MCF 10A (cell line): Measurements from ENCODE around the gene SLC12A5. TPM values are rescaled to one million over a fixed set of nuclear protein-coding genes. Genes with fewer than 3 reads are reported as not detected.

ENCODE experiments used
- BruUV-seq: library from RNA; stranded (reverse); fragments of 400-500 nt; replicated peaks from 2 replicates; lab custom pipeline; 2021; lab: Mats Ljungman, UMichigan
- CTCF ChIA-PET: fragments of 300-600 bp; sonication (Branson Sonifier 250); formaldehyde crosslinking; extraction: SDS; loops from one replicate; lab custom pipeline; 2021; ENCODE audit warnings: antibody characterized with exemption, inconsistent platforms; lab: Yijun Ruan, JAX
- POLR2A ChIA-PET: fragments of 300-600, 350-650 bp; sonication (Branson Sonifier 250); formaldehyde crosslinking; extraction: SDS; loops from one replicate; lab custom pipeline; 2020; ENCODE audit warnings: antibody characterized with exemption, inconsistent platforms; lab: Yijun Ruan, JAX
- DNase-seq: peaks from one replicate; pipeline ENCODE4 v3.0.0-alpha.2; 2018; ENCODE audit not compliant: unreplicated experiment
- H3K27ac Mint-ChIP-seq: one replicate; pipeline ENCODE4 v1.8.0; 2022; ENCODE audit warnings: mild to moderate bottlenecking, low read depth, mixed read lengths; ENCODE audit not compliant: unreplicated experiment
- H3K27me3 Mint-ChIP-seq: one replicate; pipeline ENCODE4 v1.8.0; 2022; ENCODE audit warnings: mixed read lengths; ENCODE audit not compliant: insufficient read depth, unreplicated experiment
- H3K36me3 Mint-ChIP-seq: one replicate; pipeline ENCODE4 v1.8.0; 2022; ENCODE audit warnings: mild to moderate bottlenecking, moderate library complexity, mixed read lengths; ENCODE audit not compliant: insufficient read depth, unreplicated experiment
- H3K4me1 Mint-ChIP-seq: one replicate; pipeline ENCODE4 v1.8.0; 2022; ENCODE audit warnings: mixed read lengths; ENCODE audit not compliant: insufficient read depth, unreplicated experiment
- H3K4me3 Mint-ChIP-seq: one replicate; pipeline ENCODE4 v1.8.0; 2022; ENCODE audit warnings: mild to moderate bottlenecking, moderate library complexity, mixed read lengths; ENCODE audit not compliant: unreplicated experiment
- H3K9me3 Mint-ChIP-seq: one replicate; pipeline ENCODE4 v1.8.0; 2022; ENCODE audit warnings: mixed read lengths; ENCODE audit not compliant: unreplicated experiment
- CTCF ChIP-seq: fragments of 200-600 bp; IDR thresholded peaks from one replicate; pipeline ENCODE4 v1.8.0; 2022; ENCODE audit warnings: antibody characterized with exemption, mild to moderate bottlenecking; ENCODE audit not compliant: unreplicated experiment
- intact Hi-C: fragments of 100-400 bp; cut with micrococcal nuclease; formaldehyde crosslinking; loops from 2 replicates; pipeline ENCODE4 v1.14.1; 2022
- total RNA-seq: library from RNA; stranded (reverse); gene quantifications from 2 replicates; pipeline ENCODE4 v1.2.3, GENCODE V29; 2022

SLC12A5 gene
- total RNA-seq, 1 experiment from 2014 or later, result 0.75 TPM

- H3K4me3 Mint-ChIP-seq, result no peak overlapping the region
- H3K36me3 Mint-ChIP-seq, result no peaks in the 10 kb centered on the region
- CTCF ChIA-PET, result no interaction called here
- BruUV-seq, result no TSS peak
- TF ChIP-seq CTCF, result no peak
- no peaks in the 10 kb centered on the region for H3K9me3 Mint-ChIP-seq
- POLR2A ChIA-PET, result no interaction called here
- no peak overlapping the region for H3K27ac Mint-ChIP-seq
- intact Hi-C loops, result no loop called here
- H3K4me1 Mint-ChIP-seq, result no peaks in the 10 kb centered on the region
- no peak for DNase-seq
- peaks cover 53% of the 10 kb centered on the region for H3K27me3 Mint-ChIP-seq
Measured at GRCh38 chr20:46049815-46050214, 20.8 kb downstream of the SLC12A5 start.

DNA sequence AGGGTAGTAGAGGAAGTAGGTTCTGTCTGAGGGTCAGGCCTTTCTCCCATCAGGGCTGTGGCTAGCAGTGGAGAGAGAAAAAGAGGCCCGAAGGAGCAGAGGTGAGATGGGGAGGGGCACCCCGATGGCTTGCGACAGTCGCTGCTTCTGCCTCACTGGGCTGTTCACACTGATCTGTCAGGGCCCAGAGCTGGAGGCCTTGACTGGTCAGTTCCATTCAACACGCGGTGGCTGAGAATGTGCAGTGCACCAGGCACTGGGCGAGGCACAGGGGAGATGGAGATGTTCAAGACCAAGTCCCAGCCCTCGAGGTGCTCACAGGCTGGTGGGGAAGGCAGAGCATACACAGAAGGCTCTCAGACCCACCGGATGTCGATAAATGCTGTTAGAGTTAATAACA lies 21.4 kb downstream of the SLC12A5 start:
- Mint-ChIP-seq H3K4me1 (no peaks in the 10 kb centered on the region), H3K9me3 (no peaks in the 10 kb centered on the region), H3K27ac (no peak overlapping the region), H3K4me3 (no peak overlapping the region), H3K27me3 (peaks cover 57% of the 10 kb centered on the region), H3K36me3 (no peaks in the 10 kb centered on the region)
- no peak for TF ChIP-seq CTCF
- intact Hi-C loops, result no loop called here
- no peak for DNase-seq
- BruUV-seq, result no TSS peak
- ChIA-PET CTCF (no interaction called here), POLR2A (no interaction called here)

GRCh38 chr20:46050885-46051284 lies 21.9 kb downstream of the SLC12A5 start:
- no TSS peak for BruUV-seq
- ChIA-PET CTCF (no interaction called here), POLR2A (no interaction called here)
- DNase-seq, result no peak
- Mint-ChIP-seq H3K4me1 (no peaks in the 10 kb centered on the region), H3K4me3 (no peak overlapping the region), H3K36me3 (no peaks in the 10 kb centered on the region), H3K9me3 (no peaks in the 10 kb centered on the region), H3K27me3 (peaks cover 56% of the 10 kb centered on the region), H3K27ac (no peak overlapping the region)
- no peak for TF ChIP-seq CTCF
- intact Hi-C loops, result no loop called here

- intact Hi-C loops, result no loop called here
- Mint-ChIP-seq H3K9me3 (no peaks in the 10 kb centered on the region), H3K27ac (no peak overlapping the region), H3K36me3 (no peaks in the 10 kb centered on the region), H3K4me1 (no peaks in the 10 kb centered on the region), H3K27me3 (peaks cover 48% of the 10 kb centered on the region), H3K4me3 (no peak overlapping the region)
- ChIA-PET CTCF (interaction anchor here (0.6 to 1.0 kb wide), 2 partner anchors 65 to 80 kb away, joined by 4 to 5 read pairs; no protein-coding TSS in a partner anchor), POLR2A (no interaction called here)
- no TSS peak for BruUV-seq
- no peak for DNase-seq
- no peak for TF ChIP-seq CTCF
Measured at GRCh38 chr20:46051556-46052308, 22.7 kb downstream of the SLC12A5 start.
